ENCODE results near the gene TMEM143.
"Not testable (repeated sequence)": the region's sequence is repeated elsewhere in the genome, so short reads cannot be mapped to it uniquely, and the experiment has no call there.

Gene TMEM143

GRCh38 chr19:48394331-48395169 lies 30.8 kb upstream of the TMEM143 start:
- peaks cover 44% of the 10 kb centered on the region for H3K4me1 Mint-ChIP-seq (ENCODE audit: low read depth)
- H3K27me3 Mint-ChIP-seq, result peaks cover 46% of the 10 kb centered on the region
- H3K36me3 Mint-ChIP-seq (ENCODE audit: low read depth), result peaks cover 11% of the 10 kb centered on the region
- H3K27ac Mint-ChIP-seq, result no peak overlapping the region
- H3K4me3 Mint-ChIP-seq, result peak overlapping the region; percentile 6
- DNase-seq, result peak; percentile 37
- H3K9me3 Mint-ChIP-seq, result peaks cover 5% of the 10 kb centered on the region

DNA sequence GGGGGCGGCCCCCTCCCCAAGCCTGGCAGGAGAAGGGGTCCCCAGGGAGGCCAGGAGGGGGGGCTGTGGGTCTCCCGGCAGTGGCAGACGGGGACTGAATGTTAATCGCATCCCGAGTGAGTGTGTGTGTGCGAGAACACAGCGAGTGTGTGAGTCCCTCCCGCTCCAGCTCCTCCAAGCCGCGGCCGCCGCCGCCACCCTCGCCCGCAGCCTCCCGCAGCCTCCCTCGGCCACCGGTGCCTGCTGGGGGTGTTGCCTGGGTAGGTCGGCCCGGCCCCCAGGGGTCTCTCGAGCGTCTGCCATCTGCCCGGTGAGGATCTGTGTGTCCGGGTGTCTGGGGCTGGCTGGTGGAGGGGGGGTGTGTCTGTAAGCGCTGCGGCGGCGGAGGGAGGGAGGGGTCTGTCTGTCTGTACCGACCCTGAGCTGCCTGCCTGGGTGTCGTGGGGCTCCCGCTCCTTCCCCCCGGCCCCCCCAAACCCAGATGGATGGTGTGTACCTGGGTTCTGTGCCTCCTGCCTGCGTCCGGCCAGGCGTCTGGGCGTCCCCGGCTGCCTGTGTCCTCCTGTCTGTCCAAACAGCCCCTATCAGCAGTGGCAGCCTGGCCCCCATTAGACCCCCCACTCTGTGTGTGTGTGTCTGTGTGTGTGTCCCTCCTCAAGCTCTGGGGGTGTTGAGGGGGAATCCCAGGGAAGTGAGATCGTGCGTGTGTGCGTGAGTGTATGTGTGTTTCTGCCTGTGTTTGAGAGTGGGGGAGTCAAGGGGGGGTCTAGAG lies 30.0 kb upstream of the TMEM143 start, which contains the start of gene GRIN2D:
Gene GRIN2D, plus strand, starts transcription at position 110 of the 772 bp plus-strand sequence. CDS start 4,725 bp downstream, outside the sequence.
- Mint-ChIP-seq H3K27me3 (peaks cover 46% of the 10 kb centered on the region), H3K9me3 (no peaks in the 10 kb centered on the region), H3K4me3 (peak within 1 kb of the TSS; percentile 6), H3K27ac (no peak within 1 kb of the TSS), H3K36me3 (ENCODE audit: low read depth) (peaks cover 18% of the 10 kb centered on the region), H3K4me1 (ENCODE audit: low read depth) (peaks cover 40% of the 10 kb centered on the region)
- peak; percentile 53 for DNase-seq

DNA sequence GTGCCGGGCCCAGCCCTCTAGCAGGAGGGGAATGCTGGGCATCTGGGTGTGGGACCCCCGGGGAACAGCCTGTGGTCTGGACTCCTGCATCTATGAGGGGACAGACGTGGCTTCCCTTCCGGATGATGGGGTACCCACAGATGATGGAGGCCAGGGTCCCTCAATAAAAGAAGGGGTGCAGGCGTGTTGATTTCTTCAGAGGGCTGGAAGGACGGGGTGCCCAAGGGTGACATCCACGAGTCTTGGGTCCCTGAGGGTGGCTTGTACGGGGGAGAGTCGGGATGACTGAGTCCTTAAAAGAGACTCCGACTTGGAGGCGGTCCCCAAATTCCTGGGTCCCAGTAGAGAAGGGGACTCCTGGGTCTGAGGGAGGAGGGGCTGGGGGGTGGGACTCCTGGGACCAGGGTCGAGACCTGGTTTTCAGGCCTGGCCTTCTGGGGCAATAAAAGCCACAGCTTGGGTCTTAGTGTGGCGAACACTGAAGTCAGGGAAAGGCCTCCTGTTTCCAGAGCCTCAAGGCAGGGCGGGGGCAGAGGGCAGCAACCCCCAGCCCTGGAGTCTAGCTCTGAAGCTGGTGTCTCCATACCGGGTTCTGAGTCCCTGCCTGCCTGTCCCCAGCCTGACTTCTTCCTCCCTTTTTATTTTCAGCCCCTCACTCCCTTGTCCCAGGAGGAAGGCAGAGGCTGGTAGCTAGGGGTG lies 29.3 kb upstream of the TMEM143 start:
- H3K27ac Mint-ChIP-seq, result no peak overlapping the region
- peaks cover 44% of the 10 kb centered on the region for H3K27me3 Mint-ChIP-seq
- no peaks in the 10 kb centered on the region for H3K9me3 Mint-ChIP-seq
- peaks cover 41% of the 10 kb centered on the region for H3K4me1 Mint-ChIP-seq (ENCODE audit: low read depth)
- no peak overlapping the region for H3K4me3 Mint-ChIP-seq
- peak; percentile 31 for DNase-seq
- H3K36me3 Mint-ChIP-seq (ENCODE audit: low read depth), result peaks cover 25% of the 10 kb centered on the region

DNA sequence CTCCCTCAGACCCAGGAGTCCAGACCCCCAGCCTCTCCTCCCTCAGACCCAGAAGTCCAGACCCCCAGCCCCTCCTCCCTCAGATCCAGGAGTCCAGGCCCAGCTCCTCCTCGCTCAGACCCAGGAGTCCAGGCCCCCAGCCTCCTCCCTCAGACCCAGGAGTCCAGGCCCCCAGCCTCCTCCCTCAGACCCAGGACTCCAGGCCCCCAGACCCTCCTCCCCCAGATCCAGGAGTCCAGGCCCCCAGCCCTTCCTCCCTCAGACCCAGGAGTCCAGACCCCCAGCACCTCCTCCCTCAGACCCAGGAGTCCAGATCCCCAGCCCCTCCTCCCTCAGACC lies 28.2 kb upstream of the TMEM143 start:
- H3K9me3 Mint-ChIP-seq, H3K27ac Mint-ChIP-seq, DNase-seq: not testable (repeated sequence)
- Mint-ChIP-seq H3K4me3 (peak overlapping the region; percentile 94), H3K36me3 (ENCODE audit: low read depth) (peaks cover 34% of the 10 kb centered on the region), H3K27me3 (peaks cover 34% of the 10 kb centered on the region), H3K4me1 (ENCODE audit: low read depth) (peaks cover 35% of the 10 kb centered on the region)

DNA sequence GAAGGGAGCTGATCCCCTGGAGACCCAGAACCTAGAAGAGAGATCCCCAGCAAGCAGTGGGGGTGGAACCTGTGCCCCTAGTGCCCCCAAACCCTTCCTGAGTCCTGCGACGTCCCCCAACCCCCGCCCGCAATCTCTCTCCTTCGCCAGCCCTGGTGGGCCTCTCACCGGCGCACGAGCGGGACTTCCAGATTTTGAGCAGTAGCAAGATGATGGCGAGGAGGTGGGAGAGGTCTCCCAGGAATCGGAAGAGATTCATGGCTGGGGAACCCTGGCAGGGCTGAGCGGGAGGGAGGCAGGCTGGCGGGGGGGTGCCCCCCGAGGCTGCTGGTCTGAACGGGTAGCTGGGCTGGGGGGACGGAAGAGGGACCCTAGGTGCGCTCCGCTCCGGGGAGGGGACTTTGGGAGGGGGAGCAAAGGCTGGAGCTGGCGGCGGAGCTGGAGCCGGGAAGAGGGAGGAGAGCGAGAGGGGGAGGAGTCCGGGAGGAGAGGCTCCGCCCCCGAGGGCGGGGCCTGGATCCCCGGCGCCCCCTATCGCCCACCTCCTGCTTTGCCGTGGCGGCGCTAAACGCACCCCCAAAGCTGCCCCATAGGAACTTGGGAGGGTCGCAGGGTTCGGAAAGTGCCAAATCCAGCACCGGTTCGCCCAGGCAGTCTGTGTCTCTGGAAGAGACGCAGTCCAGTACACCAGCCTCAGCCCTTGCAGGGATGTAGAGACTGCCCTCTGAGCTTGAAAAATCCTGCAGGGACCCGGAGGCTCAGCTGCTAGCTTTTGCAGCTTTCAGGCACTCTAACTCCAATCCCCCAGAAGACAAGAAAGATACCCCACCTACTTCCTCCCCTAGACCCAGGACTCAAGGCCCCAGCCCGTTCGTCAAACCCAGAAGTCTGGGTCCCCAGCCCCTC lies 27.6 kb upstream of the TMEM143 start, which contains the start of gene KDELR1:
Gene KDELR1, minus strand, starts transcription at position 452 of the 906 bp plus-strand sequence. Its CDS starts 193 bp downstream, at position 259.
- Mint-ChIP-seq H3K27me3 (peaks cover 30% of the 10 kb centered on the region), H3K36me3 (ENCODE audit: low read depth) (peaks cover 39% of the 10 kb centered on the region), H3K9me3 (no peaks in the 10 kb centered on the region), H3K4me3 (peak within 1 kb of the TSS; percentile 94), H3K27ac (peak within 1 kb of the TSS; percentile 96), H3K4me1 (ENCODE audit: low read depth) (peaks cover 35% of the 10 kb centered on the region)
- peak; percentile 88 for DNase-seq

DNA sequence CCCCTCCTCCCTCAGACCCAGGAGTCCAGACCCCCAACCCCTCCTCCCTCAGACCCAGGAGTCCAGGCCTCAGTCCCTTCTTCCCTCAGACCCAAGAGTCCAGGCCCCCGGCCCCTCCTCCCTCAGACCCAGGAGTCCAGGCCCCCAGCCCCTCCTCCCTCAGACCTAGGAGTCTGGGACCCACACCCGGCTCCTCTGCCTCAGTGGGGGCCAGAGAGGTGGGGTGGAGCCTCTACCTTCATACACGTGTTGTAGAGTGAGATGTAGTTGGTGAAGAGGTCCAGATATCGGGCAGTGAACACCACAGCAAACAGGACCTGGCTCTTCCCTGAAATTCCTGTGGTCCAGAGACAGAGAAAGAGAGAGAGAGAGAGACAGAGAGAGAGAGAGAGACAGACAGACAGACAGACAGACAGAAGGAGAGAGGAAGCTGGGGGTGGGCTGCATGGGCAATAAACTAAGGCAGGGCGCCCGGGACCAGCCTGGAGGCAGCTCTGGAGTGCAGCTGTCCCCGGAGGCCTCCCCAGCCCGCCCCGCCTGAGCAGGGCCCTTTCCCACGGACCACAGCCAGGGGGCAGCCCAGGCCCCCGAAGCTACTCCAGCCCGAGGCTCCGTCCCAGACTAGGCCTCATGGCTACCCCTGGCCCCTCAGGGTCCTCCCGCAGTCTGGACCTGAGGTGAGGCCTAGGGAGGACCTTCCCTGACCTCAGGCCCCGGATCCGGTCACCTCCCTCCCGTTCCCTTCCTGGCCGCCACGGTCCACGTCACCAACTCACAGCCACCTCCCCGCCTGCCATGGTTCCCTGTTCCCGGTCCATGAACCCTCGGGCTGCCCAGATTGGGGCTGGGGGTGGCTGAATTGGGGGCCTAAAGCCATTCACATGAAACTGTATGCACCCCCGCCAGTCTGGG lies 26.7 kb upstream of the TMEM143 start:
- peaks cover 20% of the 10 kb centered on the region for H3K27me3 Mint-ChIP-seq
- peak; percentile 78 for DNase-seq
- H3K27ac Mint-ChIP-seq, result peak overlapping the region; percentile 96
- peaks cover 47% of the 10 kb centered on the region for H3K36me3 Mint-ChIP-seq (ENCODE audit: low read depth)
- H3K4me3 Mint-ChIP-seq, result peak overlapping the region; percentile 94
- peaks cover 34% of the 10 kb centered on the region for H3K4me1 Mint-ChIP-seq (ENCODE audit: low read depth)
- no peaks in the 10 kb centered on the region for H3K9me3 Mint-ChIP-seq

DNA sequence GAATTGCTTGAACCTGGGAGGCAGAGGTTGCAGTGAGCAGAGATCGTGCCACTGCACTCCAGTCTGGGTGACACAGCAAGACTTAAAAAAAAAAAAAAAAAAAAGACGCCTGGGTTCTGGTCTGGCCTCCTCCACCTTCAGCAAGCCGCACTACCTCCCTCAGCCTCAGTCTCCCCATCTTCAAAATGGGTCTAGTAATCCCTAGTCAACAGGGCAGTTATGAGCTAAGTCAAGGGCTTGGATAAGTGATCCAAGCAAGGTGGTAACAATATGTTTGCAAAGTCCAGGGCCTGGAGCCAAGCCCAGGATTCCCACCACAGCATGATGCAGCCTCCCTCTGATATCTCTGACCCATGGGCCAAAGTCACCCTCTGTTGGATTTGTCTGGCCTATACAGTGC lies 23.2 kb upstream of the TMEM143 start:
- H3K4me1 Mint-ChIP-seq (ENCODE audit: low read depth), result peaks cover 13% of the 10 kb centered on the region
- H3K36me3 Mint-ChIP-seq (ENCODE audit: low read depth), result peaks cover 81% of the 10 kb centered on the region
- DNase-seq, result no peak
- peak overlapping the region; percentile 33 for H3K27ac Mint-ChIP-seq
- H3K27me3 Mint-ChIP-seq, result no peaks in the 10 kb centered on the region
- no peaks in the 10 kb centered on the region for H3K9me3 Mint-ChIP-seq
- no peak overlapping the region for H3K4me3 Mint-ChIP-seq

DNA sequence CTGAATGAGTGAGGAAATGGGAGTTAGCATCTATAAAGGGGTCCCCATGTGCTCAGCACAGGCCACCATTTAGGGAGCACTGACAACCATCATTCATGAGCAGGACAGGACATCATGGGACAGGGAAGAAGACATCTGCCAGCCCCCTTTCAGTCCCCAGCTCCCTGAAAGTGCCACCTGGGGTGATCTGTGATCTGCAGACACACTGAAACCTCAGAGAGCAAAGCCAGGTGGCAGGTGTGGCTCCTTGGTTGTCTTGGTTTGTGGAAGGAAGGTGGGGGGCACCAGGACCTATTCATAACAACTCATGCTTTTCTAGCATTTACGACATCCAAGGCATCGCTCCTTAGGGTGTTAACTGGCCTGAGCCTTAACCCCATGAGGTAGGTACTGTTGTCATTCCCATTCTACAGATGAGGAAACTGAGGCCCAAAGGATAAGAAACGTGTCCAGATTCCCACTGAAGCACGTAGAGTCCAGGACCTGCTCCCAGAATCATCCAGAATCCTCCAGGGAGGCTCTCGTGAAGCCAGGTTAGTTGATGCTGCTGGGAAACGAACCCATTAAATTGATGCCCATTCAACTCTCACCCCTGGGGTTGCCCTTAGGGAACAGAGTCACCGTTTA lies 21.8 kb upstream of the TMEM143 start:
- no peak for DNase-seq
- Mint-ChIP-seq H3K4me3 (no peak overlapping the region), H3K36me3 (ENCODE audit: low read depth) (peaks cover 84% of the 10 kb centered on the region), H3K4me1 (ENCODE audit: low read depth) (peaks cover 10% of the 10 kb centered on the region), H3K27ac (no peak overlapping the region), H3K9me3 (no peaks in the 10 kb centered on the region), H3K27me3 (no peaks in the 10 kb centered on the region)

- Mint-ChIP-seq H3K27me3 (no peaks in the 10 kb centered on the region), H3K4me1 (ENCODE audit: low read depth) (no peaks in the 10 kb centered on the region), H3K27ac (no peak overlapping the region), H3K36me3 (ENCODE audit: low read depth) (peaks cover 61% of the 10 kb centered on the region), H3K4me3 (no peak overlapping the region), H3K9me3 (no peaks in the 10 kb centered on the region)
- DNase-seq, result no peak
Observed at GRCh38 chr19:48382286-48382685, 18.5 kb upstream of the TMEM143 start.

DNA sequence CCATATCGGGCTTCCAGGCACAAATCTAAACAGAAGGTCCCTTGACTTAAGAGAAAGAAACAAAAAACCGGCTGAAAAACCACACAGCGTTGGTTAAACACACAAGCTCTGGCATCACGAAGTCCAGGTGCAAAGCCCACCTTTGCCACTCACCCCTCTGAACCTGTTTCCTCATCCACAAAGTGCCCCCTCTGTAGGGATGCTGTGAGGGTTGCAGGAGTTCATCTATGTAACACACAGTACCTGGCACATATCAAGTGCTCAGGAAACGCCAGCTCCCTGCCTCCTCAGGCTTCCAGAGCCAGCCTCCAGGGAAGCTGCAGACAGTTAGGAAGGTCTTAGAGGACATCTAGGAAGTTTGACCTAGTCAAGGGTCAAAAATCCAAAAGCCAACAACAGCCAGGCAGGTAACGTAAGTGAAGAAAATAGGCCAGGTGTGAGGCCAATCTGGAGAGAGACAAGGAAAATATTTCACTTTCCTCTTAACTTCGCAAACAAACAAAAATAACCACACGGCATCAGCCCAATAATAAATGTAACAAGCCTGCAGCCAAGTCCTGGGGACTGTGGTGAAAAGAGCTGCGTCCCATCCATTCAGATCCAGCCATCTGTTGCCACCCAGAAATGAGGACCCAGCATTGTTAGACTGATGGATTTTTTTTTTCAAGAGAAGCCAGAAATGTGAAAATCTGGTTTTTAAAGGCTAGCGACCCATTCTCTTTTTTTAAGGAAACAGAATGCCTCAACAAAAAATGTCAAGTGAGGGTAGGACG lies 17.6 kb upstream of the TMEM143 start:
- Mint-ChIP-seq H3K9me3 (no peaks in the 10 kb centered on the region), H3K27ac (no peak overlapping the region), H3K4me1 (ENCODE audit: low read depth) (no peaks in the 10 kb centered on the region), H3K27me3 (no peaks in the 10 kb centered on the region), H3K36me3 (ENCODE audit: low read depth) (peaks cover 54% of the 10 kb centered on the region), H3K4me3 (no peak overlapping the region)
- no peak for DNase-seq

- no peaks in the 10 kb centered on the region for H3K4me1 Mint-ChIP-seq (ENCODE audit: low read depth)
- DNase-seq, result no peak
- no peaks in the 10 kb centered on the region for H3K27me3 Mint-ChIP-seq
- peak overlapping the region; percentile 29 for H3K27ac Mint-ChIP-seq
- H3K9me3 Mint-ChIP-seq, result no peaks in the 10 kb centered on the region
- H3K36me3 Mint-ChIP-seq (ENCODE audit: low read depth), result peaks cover 32% of the 10 kb centered on the region
- no peak overlapping the region for H3K4me3 Mint-ChIP-seq
Observed at GRCh38 chr19:48379058-48379457, 15.3 kb upstream of the TMEM143 start.

GRCh38 chr19:48378194-48378570 lies 14.4 kb upstream of the TMEM143 start:
- H3K27me3 Mint-ChIP-seq, result no peaks in the 10 kb centered on the region
- no peak for DNase-seq
- no peaks in the 10 kb centered on the region for H3K9me3 Mint-ChIP-seq
- peaks cover 24% of the 10 kb centered on the region for H3K36me3 Mint-ChIP-seq (ENCODE audit: low read depth)
- H3K4me1 Mint-ChIP-seq (ENCODE audit: low read depth), result no peaks in the 10 kb centered on the region
- no peak overlapping the region for H3K27ac Mint-ChIP-seq
- H3K4me3 Mint-ChIP-seq, result no peak overlapping the region
